TTC549 (cell line): ENCODE data around the gene ZBTB7B.

Source experiments
- FAIRE-seq: peaks from 2 replicates; lab custom pipeline; 2012; peaks lifted over from hg19 to GRCh38; lab: Jason Lieb, UNC

The ZBTB7B gene

GRCh38 chr1:155004352-155005075 lies 1.9 kb downstream of the ZBTB7B start:
- no peak for FAIRE-seq

- FAIRE-seq: no peak
Observed at GRCh38 chr1:155005076-155006011, 2.7 kb downstream of the ZBTB7B start.

- FAIRE-seq: peak; percentile 98
Observed at GRCh38 chr1:155006601-155007101, 4.0 kb downstream of the ZBTB7B start.

- FAIRE-seq: no peak
Observed at GRCh38 chr1:155007251-155007828, 4.7 kb downstream of the ZBTB7B start.

GRCh38 chr1:155008015-155008941 lies 5.7 kb downstream of the ZBTB7B start:
- FAIRE-seq: no peak

- FAIRE-seq: no peak
Observed at GRCh38 chr1:155009221-155009711, 6.7 kb downstream of the ZBTB7B start.

GRCh38 chr1:155009742-155010141 lies 7.1 kb downstream of the ZBTB7B start:
- FAIRE-seq: no peak

GRCh38 chr1:155010211-155010918 lies 7.8 kb downstream of the ZBTB7B start:
- FAIRE-seq: no peak

- no peak for FAIRE-seq
Observed at GRCh38 chr1:155011004-155011416, 8.4 kb downstream of the ZBTB7B start.

GRCh38 chr1:155011437-155012025 lies 8.9 kb downstream of the ZBTB7B start:
- no peak for FAIRE-seq

- FAIRE-seq: no peak
Observed at GRCh38 chr1:155012026-155012546, 9.5 kb downstream of the ZBTB7B start.

GRCh38 chr1:155012776-155013602 lies 10.4 kb downstream of the ZBTB7B start:
- FAIRE-seq: no peak

- no peak for FAIRE-seq
Observed at GRCh38 chr1:155013632-155014031, 11.0 kb downstream of the ZBTB7B start.

- FAIRE-seq: no peak
Observed at GRCh38 chr1:155014709-155015508, 12.3 kb downstream of the ZBTB7B start.

- FAIRE-seq: no peak
Observed at GRCh38 chr1:155015527-155016230, 13.1 kb downstream of the ZBTB7B start.

- FAIRE-seq: no peak
Observed at GRCh38 chr1:155016231-155016831, 13.7 kb downstream of the ZBTB7B start.
